K562 (cell line): ENCODE measurements around the gene KLHL12. TPM values are rescaled to one million over a fixed set of nuclear protein-coding genes. Genes with fewer than 3 reads are reported as not detected.

ENCODE experiments used
- GATAD2B ChIP-seq: fragments of 450-650 bp; IDR thresholded peaks from 2 replicates; pipeline ENCODE4 v1.6.1; 2017; ENCODE audit warnings: mild to moderate bottlenecking, borderline replicate concordance
- JUND ChIP-seq, 2 experiments: IDR thresholded peaks; 2 replicates in 1 of 2; 3 replicates in 1 of 2; pipeline ENCODE4 v1.6.1; 2011; ENCODE audit warnings: borderline replicate concordance in 2 of 2, low read depth in 2 of 2, low read length in 2 of 2, improper control_type of control experiment in 1 of 2, missing biosample characterization in 1 of 2, missing genetic modification characterization in 1 of 2, missing genetic modification reagents in 1 of 2
- KDM2B ChIP-seq: fragments of 250-450 bp; sonication (Bioruptor Pico); IDR thresholded peaks from 2 replicates; pipeline ENCODE4 v1.8.0; 2021; ENCODE audit warnings: mild to moderate bottlenecking, moderate library complexity
- RREB1 ChIP-seq: fragments of 250-450 bp; sonication (Bioruptor Pico); IDR thresholded peaks from 2 replicates; pipeline ENCODE4 v1.4.0; 2020
- SNRNP70 ChIP-seq: fragments of 200-400 bp; formaldehyde crosslinking; optimal IDR thresholded peaks from 2 replicates; pipeline ENCODE3; 2017; ENCODE audit warnings: low read depth, low read length
- TCFL5 ChIP-seq: fragments of 250-450 bp; sonication (Bioruptor Pico); conservative IDR thresholded peaks from 2 replicates; pipeline ENCODE4 v1.6.1; 2021; ENCODE audit warnings: mild to moderate bottlenecking, moderate library complexity, matching md5 sums
- THAP12 ChIP-seq: fragments of 250-450 bp; sonication (Bioruptor Pico); IDR thresholded peaks from 2 replicates; pipeline ENCODE4 v1.9.0; 2021; ENCODE audit warnings: mild to moderate bottlenecking, inconsistent platforms
- ZBTB49 ChIP-seq: sonication (generic); formaldehyde crosslinking; IDR thresholded peaks from 2 replicates; pipeline ENCODE4 v1.8.0; 2022; ENCODE audit warnings: missing genetic modification reagents, mild to moderate bottlenecking, borderline replicate concordance
- ZNF146 ChIP-seq: IDR thresholded peaks from one replicate; pipeline ENCODE4 v1.6.1; 2018; ENCODE audit warnings: missing compliant biosample characterization; ENCODE audit not compliant: unreplicated experiment
- polyA plus RNA-seq, 8 experiments: library from polyadenylated mRNA; depleted of rRNA in 4 of 8; stranded (reverse) in 5 of 8; unstranded in 3 of 8; fragments of >200 nt; fragmentation: Nextera tagmentation in 2 of 8; fragmentation: Illumina TruSeq in 1 of 8; extraction: Ambion mirVana in 2 of 8; extraction: Trizol in 1 of 8; gene quantifications; 2 replicates each; pipeline versions ENCODE4 v1.2.1 to v1.2.3, GENCODE V29; 2011 to 2014; ENCODE audit warnings: inconsistent platforms in 1 of 8, missing spikeins in 1 of 8
- total RNA-seq, 7 experiments: library from RNA; depleted of rRNA in 6 of 7; stranded (reverse); fragments of >200 nt in 6 of 7; fragmentation: Illumina TruSeq in 2 of 7; extraction: Trizol in 2 of 7; gene quantifications; 2 replicates each; pipeline versions ENCODE4 v1.2.1 to v1.2.3, GENCODE V29; 2011 to 2021; ENCODE audit warnings: low replicate concordance in 1 of 7
- TF ChIP-seq, protein P1 (sequence below): IDR thresholded peaks from 2 replicates; pipeline ENCODE4 v1.6.1; 2011; ENCODE audit not compliant: insufficient read length; ENCODE audit errors: extremely low read depth
- TF ChIP-seq, protein P2 (sequence below): sonication (generic); formaldehyde crosslinking; IDR thresholded peaks from 2 replicates; pipeline ENCODE4 v1.8.0; 2022; ENCODE audit warnings: missing genetic modification reagents, mild to moderate bottlenecking, borderline replicate concordance
- TF ChIP-seq, protein P3 (sequence below): fragments of 250-450 bp; sonication (Bioruptor Pico); IDR thresholded peaks from 2 replicates; pipeline ENCODE4 v1.5.0; 2021

Gene KLHL12
- total and polyA plus RNA-seq, 9 of the 15 experiments (the other 6 are each of a cell fraction or from before 2014, with no cell fraction given) = 23.1 to 85.1 (median 35.0) TPM

- TF ChIP-seq RREB1 = no peak
- peak; percentile 56; the same call in 1 of the 2 replicates for TF ChIP-seq JUND (IDR thresholded peaks at IDR 0.05; ENCODE audit: borderline replicate concordance, low read depth, low read length)
- peak; percentile 73; the same call in 2 of the 3 replicates for TF ChIP-seq JUND (tag; IDR thresholded peaks at IDR 0.05; ENCODE audit: borderline replicate concordance, low read depth, low read length)
- TF ChIP-seq, protein P1, sequence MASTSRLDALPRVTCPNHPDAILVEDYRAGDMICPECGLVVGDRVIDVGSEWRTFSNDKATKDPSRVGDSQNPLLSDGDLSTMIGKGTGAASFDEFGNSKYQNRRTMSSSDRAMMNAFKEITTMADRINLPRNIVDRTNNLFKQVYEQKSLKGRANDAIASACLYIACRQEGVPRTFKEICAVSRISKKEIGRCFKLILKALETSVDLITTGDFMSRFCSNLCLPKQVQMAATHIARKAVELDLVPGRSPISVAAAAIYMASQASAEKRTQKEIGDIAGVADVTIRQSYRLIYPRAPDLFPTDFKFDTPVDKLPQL = no peak
- TF ChIP-seq GATAD2B = peak; percentile 88
- TF ChIP-seq, protein P2, sequence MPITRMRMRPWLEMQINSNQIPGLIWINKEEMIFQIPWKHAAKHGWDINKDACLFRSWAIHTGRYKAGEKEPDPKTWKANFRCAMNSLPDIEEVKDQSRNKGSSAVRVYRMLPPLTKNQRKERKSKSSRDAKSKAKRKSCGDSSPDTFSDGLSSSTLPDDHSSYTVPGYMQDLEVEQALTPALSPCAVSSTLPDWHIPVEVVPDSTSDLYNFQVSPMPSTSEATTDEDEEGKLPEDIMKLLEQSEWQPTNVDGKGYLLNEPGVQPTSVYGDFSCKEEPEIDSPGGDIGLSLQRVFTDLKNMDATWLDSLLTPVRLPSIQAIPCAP = no peak
- TF ChIP-seq TCFL5 (CRISPR knock-in tag) = no peak
- TF ChIP-seq, protein P3, sequence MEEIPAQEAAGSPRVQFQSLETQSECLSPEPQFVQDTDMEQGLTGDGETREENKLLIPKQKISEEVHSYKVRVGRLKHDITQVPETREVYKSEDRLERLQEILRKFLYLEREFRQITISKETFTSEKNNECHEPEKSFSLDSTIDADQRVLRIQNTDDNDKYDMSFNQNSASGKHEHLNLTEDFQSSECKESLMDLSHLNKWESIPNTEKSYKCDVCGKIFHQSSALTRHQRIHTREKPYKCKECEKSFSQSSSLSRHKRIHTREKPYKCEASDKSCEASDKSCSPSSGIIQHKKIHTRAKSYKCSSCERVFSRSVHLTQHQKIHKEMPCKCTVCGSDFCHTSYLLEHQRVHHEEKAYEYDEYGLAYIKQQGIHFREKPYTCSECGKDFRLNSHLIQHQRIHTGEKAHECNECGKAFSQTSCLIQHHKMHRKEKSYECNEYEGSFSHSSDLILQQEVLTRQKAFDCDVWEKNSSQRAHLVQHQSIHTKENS = no peak
- TF ChIP-seq THAP12 = no peak
- TF ChIP-seq KDM2B (CRISPR knock-in tag) = no peak
- no peak for TF ChIP-seq SNRNP70
- no peak for TF ChIP-seq ZBTB49 (CRISPR knock-in tag)
- no peak for TF ChIP-seq ZNF146 (CRISPR knock-in tag)
Observed at GRCh38 chr1:202944438-202944921, 17.4 kb upstream of the KLHL12 start (continued).
